Progenitor cell of endocrine pancreas (in vitro differentiated cells): ENCODE measurements around the gene CA10. TPM values are rescaled to one million over a fixed set of nuclear protein-coding genes. Genes with fewer than 3 reads are reported as not detected.

Experiments
- DNase-seq: peaks from one replicate; pipeline ENCODE4 v3.0.0; 2021; ENCODE audit warnings: low spot score; ENCODE audit not compliant: unreplicated experiment
- H3K27ac Mint-ChIP-seq: 2 replicates; pipeline ENCODE4 v1.8.0; 2021; ENCODE audit warnings: mild to moderate bottlenecking, moderate library complexity, mixed read lengths
- H3K27me3 Mint-ChIP-seq: 2 replicates; pipeline ENCODE4 v1.8.0; 2021; ENCODE audit warnings: mixed read lengths
- H3K36me3 Mint-ChIP-seq: 2 replicates; pipeline ENCODE4 v1.8.0; 2022; ENCODE audit warnings: mixed read lengths; ENCODE audit not compliant: insufficient read depth
- H3K4me1 Mint-ChIP-seq: 2 replicates; pipeline ENCODE4 v1.8.0; 2021; ENCODE audit warnings: low read depth, mixed read lengths
- H3K4me3 Mint-ChIP-seq: 2 replicates; pipeline ENCODE4 v1.8.0; 2021; ENCODE audit warnings: low read depth, mild to moderate bottlenecking, moderate library complexity, mixed read lengths
- H3K9me3 Mint-ChIP-seq: 2 replicates; pipeline ENCODE4 v1.8.0; 2021; ENCODE audit warnings: low read depth, mixed read lengths
- total RNA-seq: library from RNA; stranded (reverse); gene quantifications from 2 replicates; pipeline ENCODE4 v1.2.1, GENCODE V29; 2021
- TF ChIP-seq, protein P1 (sequence below): fragments of 200-600 bp; sonication (generic); IDR thresholded peaks from one replicate; pipeline ENCODE4 v1.5.0; 2021; ENCODE audit warnings: antibody characterized with exemption, mild to moderate bottlenecking; ENCODE audit not compliant: unreplicated experiment

CA10 gene
- total RNA-seq, 1 donor from 2014 or later: 0.53 TPM

DNA sequence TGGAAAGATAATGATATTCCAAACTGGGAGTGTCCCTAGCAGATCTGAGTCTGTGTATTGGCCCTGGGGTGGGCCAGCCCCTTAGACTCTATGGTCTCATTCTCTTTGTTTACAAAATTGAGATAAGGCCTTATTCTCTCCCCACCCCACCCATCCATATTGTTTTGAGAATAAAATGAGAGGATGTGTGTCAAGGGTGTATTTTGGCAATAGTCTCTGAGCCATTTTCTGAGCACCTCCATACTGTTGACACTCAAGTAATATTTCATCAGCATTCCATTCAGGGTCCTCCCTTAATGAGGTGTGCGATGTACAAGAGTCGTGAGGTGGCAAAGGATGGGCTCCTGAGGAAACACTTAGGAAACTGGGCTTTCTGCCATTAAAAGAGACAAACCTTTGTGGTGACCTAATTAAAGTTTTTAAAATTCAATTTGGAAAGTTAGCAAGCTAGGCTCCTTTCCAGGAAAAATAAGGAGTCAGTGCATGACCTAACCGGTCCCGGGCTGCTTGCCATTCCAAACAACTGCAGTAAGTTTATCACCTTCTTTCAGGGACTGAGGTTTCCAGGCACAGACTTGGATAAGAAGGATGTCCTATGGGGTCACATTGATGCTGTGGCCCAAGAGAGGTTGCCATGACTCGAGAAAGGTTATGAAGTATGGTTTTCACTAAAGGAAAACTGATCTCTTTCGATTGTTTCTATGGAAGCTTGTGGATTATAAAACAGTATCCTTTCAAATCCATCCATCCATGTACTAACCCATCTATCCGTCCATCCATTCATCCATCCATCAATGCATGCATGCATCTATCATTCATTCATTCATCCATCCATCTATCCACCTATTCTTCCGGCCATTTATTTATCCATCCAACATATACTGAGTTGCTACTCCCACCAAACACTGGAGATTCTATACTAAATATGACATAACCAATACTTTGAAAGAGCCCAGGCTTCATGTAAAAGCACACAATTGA lies 454.9 kb downstream of the CA10 start:
- H3K27me3 Mint-ChIP-seq: peaks cover 17% of the 10 kb centered on the region
- H3K4me3 Mint-ChIP-seq: no peak overlapping the region
- no peak for DNase-seq
- TF ChIP-seq, protein P1, sequence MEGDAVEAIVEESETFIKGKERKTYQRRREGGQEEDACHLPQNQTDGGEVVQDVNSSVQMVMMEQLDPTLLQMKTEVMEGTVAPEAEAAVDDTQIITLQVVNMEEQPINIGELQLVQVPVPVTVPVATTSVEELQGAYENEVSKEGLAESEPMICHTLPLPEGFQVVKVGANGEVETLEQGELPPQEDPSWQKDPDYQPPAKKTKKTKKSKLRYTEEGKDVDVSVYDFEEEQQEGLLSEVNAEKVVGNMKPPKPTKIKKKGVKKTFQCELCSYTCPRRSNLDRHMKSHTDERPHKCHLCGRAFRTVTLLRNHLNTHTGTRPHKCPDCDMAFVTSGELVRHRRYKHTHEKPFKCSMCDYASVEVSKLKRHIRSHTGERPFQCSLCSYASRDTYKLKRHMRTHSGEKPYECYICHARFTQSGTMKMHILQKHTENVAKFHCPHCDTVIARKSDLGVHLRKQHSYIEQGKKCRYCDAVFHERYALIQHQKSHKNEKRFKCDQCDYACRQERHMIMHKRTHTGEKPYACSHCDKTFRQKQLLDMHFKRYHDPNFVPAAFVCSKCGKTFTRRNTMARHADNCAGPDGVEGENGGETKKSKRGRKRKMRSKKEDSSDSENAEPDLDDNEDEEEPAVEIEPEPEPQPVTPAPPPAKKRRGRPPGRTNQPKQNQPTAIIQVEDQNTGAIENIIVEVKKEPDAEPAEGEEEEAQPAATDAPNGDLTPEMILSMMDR: no peak
- no peaks in the 10 kb centered on the region for H3K9me3 Mint-ChIP-seq
- H3K27ac Mint-ChIP-seq: no peak overlapping the region
- peaks cover 3% of the 10 kb centered on the region for H3K4me1 Mint-ChIP-seq
- no peaks in the 10 kb centered on the region for H3K36me3 Mint-ChIP-seq

DNA sequence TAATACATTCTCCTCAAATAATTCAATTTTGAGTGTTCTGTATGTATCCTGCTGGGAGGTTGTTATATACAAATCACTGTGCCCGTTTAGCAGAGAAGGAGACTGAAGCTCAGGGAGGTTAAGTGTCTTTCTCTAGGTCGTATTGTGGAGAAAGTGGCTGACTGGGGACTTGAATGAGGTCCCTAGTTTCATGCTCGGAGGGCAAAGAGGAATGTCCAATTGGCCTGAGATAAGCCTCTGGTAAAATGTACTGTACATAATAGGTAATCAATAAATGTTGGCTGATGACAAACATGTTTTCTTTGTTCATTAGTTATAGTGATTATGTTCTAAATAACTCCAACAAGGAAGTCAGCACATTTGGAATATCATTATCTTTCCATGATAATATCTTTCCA lies 455.6 kb downstream of the CA10 start:
- Mint-ChIP-seq H3K4me3 (no peak overlapping the region), H3K9me3 (no peaks in the 10 kb centered on the region), H3K4me1 (peaks cover 3% of the 10 kb centered on the region), H3K36me3 (no peaks in the 10 kb centered on the region), H3K27ac (no peak overlapping the region), H3K27me3 (peaks cover 16% of the 10 kb centered on the region)
- no peak for DNase-seq
- TF ChIP-seq, protein P1: no peak

DNA sequence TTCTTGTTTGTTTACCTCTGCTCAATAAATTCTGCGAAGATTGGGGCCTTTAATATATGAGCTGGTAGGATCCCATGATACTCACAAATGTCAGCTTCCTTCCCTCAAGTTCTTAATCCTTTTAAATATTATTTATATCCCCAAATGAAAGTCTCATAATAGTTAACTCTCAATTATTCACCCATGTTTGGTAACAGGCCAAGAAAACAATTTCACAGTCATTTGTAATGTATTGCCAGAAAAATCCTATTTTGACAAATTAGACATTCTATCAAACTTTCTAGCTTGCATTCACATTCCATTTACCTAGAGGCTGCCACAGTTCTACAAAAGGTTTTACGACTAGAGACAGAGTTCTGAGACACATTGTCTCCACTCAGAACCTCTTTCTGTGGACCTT lies 457.0 kb downstream of the CA10 start:
- Mint-ChIP-seq H3K27me3 (peaks cover 16% of the 10 kb centered on the region), H3K27ac (no peak overlapping the region), H3K9me3 (peaks cover under 1% of the 10 kb centered on the region), H3K4me3 (no peak overlapping the region), H3K36me3 (no peaks in the 10 kb centered on the region), H3K4me1 (peaks cover 3% of the 10 kb centered on the region)
- no peak for DNase-seq
- TF ChIP-seq, protein P1: no peak

DNA sequence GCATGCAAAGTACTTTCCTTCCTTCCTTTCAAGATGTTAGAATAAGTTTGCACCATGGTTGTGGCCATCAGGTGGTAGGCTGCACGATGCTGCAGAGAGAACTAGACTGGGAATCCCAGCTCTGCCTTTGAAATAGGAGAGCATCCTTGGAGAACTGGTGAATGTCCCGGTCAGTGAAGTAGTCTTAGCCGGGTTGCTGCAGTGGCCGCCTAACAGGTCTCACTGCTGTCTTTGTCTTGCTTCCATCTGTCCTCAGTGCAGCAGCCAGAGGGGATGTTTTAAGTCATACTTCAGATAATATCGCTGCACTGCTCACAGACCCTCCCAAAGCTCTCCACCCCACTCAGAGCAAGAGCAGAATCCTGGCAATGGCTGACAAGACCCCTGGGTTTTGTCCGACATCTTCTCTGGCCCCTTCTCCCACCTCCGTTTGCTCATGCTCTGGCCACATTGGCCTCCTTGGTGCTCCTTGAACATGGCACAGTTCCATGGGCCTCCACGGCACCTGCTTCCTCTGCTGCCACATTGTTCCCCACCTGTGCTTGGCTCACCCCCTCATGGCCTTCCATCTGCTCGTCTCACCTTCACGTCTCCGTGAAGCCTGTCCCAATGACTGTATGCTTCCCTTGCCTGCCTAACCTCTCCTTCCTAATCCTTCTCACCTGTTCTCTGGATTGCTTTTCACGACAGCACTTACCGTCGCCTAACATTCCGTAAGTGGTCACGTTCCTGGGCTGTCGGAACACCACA lies 458.3 kb downstream of the CA10 start:
- H3K27ac Mint-ChIP-seq: no peak overlapping the region
- peaks cover 4% of the 10 kb centered on the region for H3K9me3 Mint-ChIP-seq
- no peak for DNase-seq
- no peak overlapping the region for H3K4me3 Mint-ChIP-seq
- no peaks in the 10 kb centered on the region for H3K36me3 Mint-ChIP-seq
- peaks cover 3% of the 10 kb centered on the region for H3K4me1 Mint-ChIP-seq
- TF ChIP-seq, protein P1: no peak
- H3K27me3 Mint-ChIP-seq: peaks cover 14% of the 10 kb centered on the region

DNA sequence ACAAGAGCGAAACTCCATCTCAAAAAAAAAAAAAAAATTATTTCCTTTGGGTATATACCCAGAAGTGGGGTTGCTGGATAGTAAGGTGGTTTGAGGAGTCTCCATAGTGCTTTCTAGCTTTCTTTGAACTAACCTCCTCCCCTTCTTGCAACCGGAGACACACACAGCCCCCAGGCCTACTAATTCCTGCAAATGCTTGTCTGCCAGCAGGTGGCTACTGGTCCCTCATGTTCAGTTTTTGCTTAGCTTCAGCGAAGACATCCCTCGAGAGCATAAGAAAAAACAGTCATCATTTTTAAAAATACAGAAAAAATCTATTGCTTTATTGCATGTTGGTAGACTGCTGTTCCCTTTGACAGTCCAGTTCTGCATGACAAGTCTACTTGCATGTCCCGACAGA lies 459.2 kb downstream of the CA10 start:
- Mint-ChIP-seq H3K4me1 (peaks cover 3% of the 10 kb centered on the region), H3K27ac (no peak overlapping the region), H3K9me3 (peaks cover 10% of the 10 kb centered on the region), H3K36me3 (no peaks in the 10 kb centered on the region), H3K4me3 (no peak overlapping the region), H3K27me3 (peaks cover 11% of the 10 kb centered on the region)
- TF ChIP-seq, protein P1: peak; percentile 23
- DNase-seq: no peak
